K562 (cell line): Measurements from ENCODE around the gene FGF21. TPM values are rescaled to one million over a fixed set of nuclear protein-coding genes. Genes with fewer than 3 reads are reported as not detected.

Experiments
- ARID4B ChIP-seq: sonication (generic); formaldehyde crosslinking; IDR thresholded peaks from 2 replicates; pipeline ENCODE4 v1.8.0; 2022; ENCODE audit warnings: mild to moderate bottlenecking, missing genetic modification reagents
- BHLHE40 ChIP-seq: IDR thresholded peaks from 2 replicates; pipeline ENCODE4 v1.6.1; 2011; ENCODE audit warnings: low read length, improper control_type of control experiment
- EGR1 ChIP-seq: fragments of 450-650 bp; conservative IDR thresholded peaks from 2 replicates; pipeline ENCODE4 v1.6.1; 2017; ENCODE audit warnings: mild to moderate bottlenecking
- GTF2A2 ChIP-seq: IDR thresholded peaks from 2 replicates; pipeline ENCODE4 v1.6.1; 2016; ENCODE audit warnings: mild to moderate bottlenecking, missing genetic modification characterization, missing compliant biosample characterization
- MNT ChIP-seq, 2 experiments: fragments of 450-650 bp; conservative IDR thresholded peaks; 2 replicates each; pipeline ENCODE4 v1.6.1; 2017; ENCODE audit warnings: mild to moderate bottlenecking in 2 of 2, moderate library complexity in 2 of 2
- POLR2G ChIP-seq: fragments of 200-400 bp; formaldehyde crosslinking; IDR thresholded peaks from 2 replicates; pipeline ENCODE4 v1.6.1; 2017; ENCODE audit warnings: low read depth, mild to moderate bottlenecking, antibody characterized with exemption, low read length, moderate library complexity
- POU5F1 ChIP-seq: fragments of 150-350 bp; IDR thresholded peaks from 2 replicates; pipeline ENCODE4 v1.6.1; 2014; ENCODE audit warnings: borderline replicate concordance, low read length, low read depth, mild to moderate bottlenecking; ENCODE audit not compliant: partially characterized antibody
- RBFOX2 ChIP-seq: fragments of 200-400 bp; formaldehyde crosslinking; IDR thresholded peaks from 2 replicates; pipeline ENCODE4 v1.6.1; 2017; ENCODE audit warnings: low read depth, mild to moderate bottlenecking, low read length, moderate library complexity
- TFAP4 ChIP-seq: sonication (generic); formaldehyde crosslinking; IDR thresholded peaks from 2 replicates; pipeline ENCODE4 v1.8.0; 2022; ENCODE audit warnings: missing genetic modification reagents, mild to moderate bottlenecking, moderate library complexity, borderline replicate concordance
- ZKSCAN3 ChIP-seq: fragments of 250-450 bp; sonication (Bioruptor Pico); IDR thresholded peaks from 2 replicates; pipeline ENCODE4 v1.4.0; 2020
- polyA plus RNA-seq, 8 experiments: library from polyadenylated mRNA; depleted of rRNA in 4 of 8; stranded (reverse) in 5 of 8; unstranded in 3 of 8; fragments of >200 nt; fragmentation: Nextera tagmentation in 2 of 8; fragmentation: Illumina TruSeq in 1 of 8; extraction: Ambion mirVana in 2 of 8; extraction: Trizol in 1 of 8; gene quantifications; 2 replicates each; pipeline versions ENCODE4 v1.2.1 to v1.2.3, GENCODE V29; 2011 to 2014; ENCODE audit warnings: inconsistent platforms in 1 of 8, missing spikeins in 1 of 8
- total RNA-seq, 7 experiments: library from RNA; depleted of rRNA in 6 of 7; stranded (reverse); fragments of >200 nt in 6 of 7; fragmentation: Illumina TruSeq in 2 of 7; extraction: Trizol in 2 of 7; gene quantifications; 2 replicates each; pipeline versions ENCODE4 v1.2.1 to v1.2.3, GENCODE V29; 2011 to 2021; ENCODE audit warnings: low replicate concordance in 1 of 7

Gene FGF21
- total and polyA plus RNA-seq, 9 of the 15 experiments (the other 6 are each of a cell fraction or from before 2014, with no cell fraction given), result 0.04 to 0.77 (median 0.09) TPM; not detected in 6

GRCh38 chr19:48739404-48740163, 15.7 kb upstream of the FGF21 start (continued):
- peak; percentile 43; the same call in 1 of the 2 replicates for TF ChIP-seq ARID4B (CRISPR knock-in tag)
- TF ChIP-seq POLR2G, result peak; percentile 29
- peak; percentile 79 to 84 for TF ChIP-seq MNT (conservative IDR thresholded peaks at IDR 0.05)
- no peak for TF ChIP-seq POU5F1
- peak; percentile 89 for TF ChIP-seq EGR1
- peak; percentile 65 for TF ChIP-seq BHLHE40
- no peak for TF ChIP-seq ZKSCAN3 (CRISPR knock-in tag)
- 0 out of 2 replicates have a peak, but pooled peaks have one; percentile 58 for TF ChIP-seq GTF2A2 (tag)
- peak; percentile 55 for TF ChIP-seq RBFOX2
- 0 out of 2 replicates have a peak, but pooled peaks have one; percentile 21 for TF ChIP-seq TFAP4 (CRISPR knock-in tag)
